Aorta (tissue), 5 donors: Measurements from ENCODE around the gene TSHR. TPM values are rescaled to one million over a fixed set of nuclear protein-coding genes. Genes with fewer than 3 reads are reported as not detected.
"Not testable (repeated sequence)": the region's sequence is repeated elsewhere in the genome, so short reads cannot be mapped to it uniquely, and the experiment has no call there.

Experiments
- ATAC-seq: fragments of 200-7000 bp; cut with Tn5 transposase; one replicate; pipeline ENCODE4 v1.9.1; 2022; ENCODE audit warnings: moderate library complexity; ENCODE audit not compliant: low FRiP score
- DNase-seq, 2 donors: peaks; one replicate each; pipeline ENCODE4 v3.0.0-alpha.2; 2020
- H3K27ac ChIP-seq, 2 donors: one replicate each; pipeline ENCODE4 v1.5.1; 2013; ENCODE audit warnings: low read length in 2 of 2, mild to moderate bottlenecking in 2 of 2, moderate library complexity in 2 of 2, control low read depth in 1 of 2, inconsistent platforms in 1 of 2, low read depth in 1 of 2
- H3K27me3 ChIP-seq, 2 donors: one replicate each; pipeline ENCODE4 v1.6.1; 2013; ENCODE audit warnings: control low read depth in 1 of 2, low read length in 1 of 2, mild to moderate bottlenecking in 1 of 2, moderate library complexity in 1 of 2; ENCODE audit not compliant: insufficient read depth in 2 of 2, control insufficient read depth in 1 of 2
- H3K36me3 ChIP-seq, 2 donors: one replicate each; pipeline ENCODE4 v1.6.1; 2013; ENCODE audit warnings: control low read depth in 1 of 2, low read length in 1 of 2, mild to moderate bottlenecking in 1 of 2; ENCODE audit not compliant: insufficient read depth in 2 of 2, control insufficient read depth in 1 of 2
- H3K4me1 ChIP-seq, 2 donors: one replicate each; pipeline ENCODE4 v1.6.1; 2013; ENCODE audit warnings: low read length in 2 of 2, control low read depth in 1 of 2, mild to moderate bottlenecking in 1 of 2, moderate library complexity in 1 of 2; ENCODE audit not compliant: insufficient read depth in 2 of 2, control insufficient read depth in 1 of 2
- H3K4me3 ChIP-seq, 2 donors: one replicate each; pipeline ENCODE4 v1.5.1; 2013; ENCODE audit warnings: low read length in 2 of 2, control low read depth in 1 of 2, mild to moderate bottlenecking in 1 of 2
- H3K9me3 ChIP-seq: one replicate; pipeline ENCODE4 v1.6.1; 2013; ENCODE audit warnings: mild to moderate bottlenecking, low read length; ENCODE audit not compliant: control insufficient read depth
- WGBS, 2 donors: extraction: QIAGEN DNeasy Blood & Tissue Kit; methylation state at CpG; one replicate each; pipeline ENCODE4 v1.1.7; 2013; 5-methylcytosine and 5-hydroxymethylcytosine counted together
- intact Hi-C, 2 donors: fragments of 100-400 bp; cut with DNase I; formaldehyde crosslinking; loops; one replicate each; pipeline versions ENCODE4 v1.14.2 to v1.15.0; 2022
- long read RNA-seq, 2 donors: library from polyadenylated mRNA; unstranded; transcript quantifications; one replicate each; pipeline ENCODE4 v2.0.0, GENCODE V29; 2020 to 2021
- polyA plus RNA-seq, 2 donors: library from polyadenylated mRNA; stranded (reverse); fragments of 200-250 nt; gene quantifications; one replicate each; pipeline ENCODE4 v1.2.3, GENCODE V29; 2013
- total RNA-seq, 2 donors: library from RNA; stranded (reverse); fragmentation: NEBNext Ultra II Directional; extraction: Animal tissue kit (Norgen Biotek cat#: 25700); gene quantifications; one replicate each; pipeline ENCODE4 v1.2.1, GENCODE V29; 2021
- donor health status: healthy with polysubstance abuse.
- donor health status: Bipolar disorder and iron deficiency.
- donor health status: DM: no; HTN: no; CAD: no.
- donor health status: DM: no; HTN: no; CAD: no.
- donor health status: DM: yes; HTN: yes; CAD: no.

The TSHR gene
- under 1 TPM; 0.29 to 0.30 TPM for total RNA-seq
- under 1 TPM in 1 of 2 donors, not detected in 1; 0.13 TPM for polyA plus RNA-seq
- long read RNA-seq, donor 1: 0 reads
- long read RNA-seq, donor 2, partial matches to known transcripts: 0 of 3 reads
- long read RNA-seq, donor 2, other reads (novel, unspliced or antisense): 3 of 3 reads

DNA sequence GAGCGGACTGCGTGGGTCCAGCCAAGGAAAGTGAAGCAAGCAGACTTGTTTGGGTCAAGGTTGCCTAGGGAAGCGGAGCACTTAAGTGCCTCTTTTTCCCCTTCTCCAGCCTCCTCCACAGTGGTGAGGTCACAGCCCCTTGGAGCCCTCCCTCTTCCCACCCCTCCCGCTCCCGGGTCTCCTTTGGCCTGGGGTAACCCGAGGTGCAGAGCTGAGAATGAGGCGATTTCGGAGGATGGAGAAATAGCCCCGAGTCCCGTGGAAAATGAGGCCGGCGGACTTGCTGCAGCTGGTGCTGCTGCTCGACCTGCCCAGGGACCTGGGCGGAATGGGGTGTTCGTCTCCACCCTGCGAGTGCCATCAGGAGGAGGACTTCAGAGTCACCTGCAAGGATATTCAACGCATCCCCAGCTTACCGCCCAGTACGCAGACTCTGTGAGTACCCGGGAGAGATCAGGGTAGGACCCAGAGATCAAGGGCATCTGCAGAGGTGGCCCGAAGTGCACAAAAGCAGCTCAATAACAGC, at the start of gene TSHR:
Gene TSHR, plus strand, starts transcription at position 206 of the 526 bp plus-strand sequence. Its CDS starts 60 bp downstream, at position 266.
- DNase-seq (no peak), ATAC-seq (peak; percentile 63)
- H3K27me3 ChIP-seq: peaks cover 0 to 2% of the 10 kb centered on the region in 2 donors
- no peaks in the 10 kb centered on the region for H3K9me3 ChIP-seq
- no peak within 1 kb of the TSS for H3K27ac ChIP-seq
- peak within 1 kb of the TSS; percentile 12 to 21 for H3K4me3 ChIP-seq
- intact Hi-C loops: loop anchor here (1.0 to 2.0 kb wide), 2 partner anchors 31 to 32 kb away; no protein-coding TSS in a partner anchor
- WGBS, 2 donors: 23 to 24% methylated on average over 21 of the region's 21 CpGs
- no peaks in the 10 kb centered on the region for H3K4me1 ChIP-seq
- H3K36me3 ChIP-seq: no peaks in the 10 kb centered on the region

GRCh38 chr14:80906336-80906735, 49.1 kb upstream of the TSHR start:
- no peaks in the 10 kb centered on the region for H3K4me1 ChIP-seq
- DNase-seq: no peak
- intact Hi-C loops: no loop called here
- no peak overlapping the region for H3K27ac ChIP-seq
- no peaks in the 10 kb centered on the region for H3K9me3 ChIP-seq
- 0 to 50% methylated on average over 1 of the region's 1 CpG for WGBS, 2 donors
- no peaks in the 10 kb centered on the region for H3K27me3 ChIP-seq
- H3K36me3 ChIP-seq: no peaks in the 10 kb centered on the region
- no peak overlapping the region for H3K4me3 ChIP-seq
- ATAC-seq: no peak

DNA sequence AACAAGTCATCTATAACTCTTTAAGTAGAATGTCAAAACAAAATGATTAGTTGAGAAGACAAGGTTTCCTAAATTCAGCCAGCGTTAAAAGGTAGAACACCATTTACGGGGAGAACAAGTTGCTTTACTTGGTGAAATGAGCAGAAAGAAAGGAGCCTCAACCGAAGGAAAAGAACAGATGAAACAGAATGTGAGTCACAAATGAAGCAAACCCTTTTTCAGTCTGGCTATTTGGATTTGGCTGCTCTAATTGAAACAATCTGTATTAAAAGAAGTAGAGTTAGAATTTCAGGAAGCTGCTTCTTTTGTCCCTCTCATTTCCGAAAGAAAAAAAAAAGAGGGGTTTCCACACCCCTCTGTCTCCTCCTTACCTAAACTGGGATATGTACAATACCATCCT, 48.5 kb upstream of the TSHR start:
- WGBS, 2 donors: 87 to 93% methylated on average over 4 of the region's 4 CpGs

DNA sequence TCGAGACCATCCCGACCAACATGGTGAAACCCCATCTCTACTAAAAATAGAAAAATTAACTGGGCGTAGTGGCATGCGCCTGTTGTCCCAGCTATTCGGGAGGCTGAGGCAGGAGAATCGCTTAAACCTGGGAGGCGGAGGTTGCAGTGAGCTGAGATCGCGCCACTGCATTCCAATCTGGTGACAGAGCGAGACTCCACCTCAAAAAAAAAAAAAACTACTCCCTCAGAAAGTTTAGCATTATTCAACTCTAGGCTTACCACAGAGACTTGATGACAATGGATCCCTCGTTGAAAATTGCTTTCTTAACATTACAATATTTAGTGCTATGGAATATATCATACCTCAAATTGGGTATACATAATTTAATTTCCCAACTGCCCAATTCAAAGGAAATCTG, 43.4 kb upstream of the TSHR start:
- H3K27me3 ChIP-seq, H3K4me3 ChIP-seq, H3K27ac ChIP-seq, intact Hi-C loops, H3K36me3 ChIP-seq, ATAC-seq, H3K9me3 ChIP-seq, H3K4me1 ChIP-seq, DNase-seq: not testable (repeated sequence)
- WGBS, 2 donors: 94 to 95% methylated on average over 11 of the region's 11 CpGs

More for the DNA sequence above, 48.5 kb upstream of the TSHR start:
- ATAC-seq (no peak), DNase-seq (no peak)
- Histone ChIP-seq H3K27ac (no peak overlapping the region), H3K4me1 (no peaks in the 10 kb centered on the region), H3K27me3 (no peaks in the 10 kb centered on the region), H3K4me3 (no peak overlapping the region), H3K36me3 (no peaks in the 10 kb centered on the region), H3K9me3 (no peaks in the 10 kb centered on the region)
- intact Hi-C loops: no loop called here

GRCh38 chr14:80919622-80920021, 35.8 kb upstream of the TSHR start:
- H3K36me3 ChIP-seq: no peaks in the 10 kb centered on the region
- H3K9me3 ChIP-seq: no peaks in the 10 kb centered on the region
- DNase-seq: no peak
- H3K27ac ChIP-seq: no peak overlapping the region
- intact Hi-C loops: no loop called here
- no peaks in the 10 kb centered on the region for H3K27me3 ChIP-seq
- no peak for ATAC-seq
- H3K4me3 ChIP-seq: no peak overlapping the region
- WGBS, 2 donors: 87 to 88% methylated on average over 3 of the region's 3 CpGs
- H3K4me1 ChIP-seq: no peaks in the 10 kb centered on the region

DNA sequence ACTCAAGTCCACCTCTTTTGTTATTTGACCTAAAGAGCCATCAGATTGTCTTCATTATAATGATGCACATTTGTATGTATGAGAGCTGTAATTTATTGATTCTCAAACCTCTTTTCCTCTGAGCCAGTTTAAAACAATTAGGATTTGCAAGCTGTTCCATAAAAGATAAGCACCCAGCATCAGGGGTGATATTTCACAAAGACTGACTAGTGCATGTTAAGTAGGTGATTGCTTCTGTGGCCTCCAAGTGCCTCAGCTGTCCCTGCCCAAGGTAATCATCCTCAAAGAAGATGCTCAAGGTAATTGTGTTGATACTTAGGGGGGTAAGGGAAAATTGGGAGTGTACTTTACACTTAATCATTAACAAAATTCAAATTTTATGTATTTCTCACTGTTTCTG, 32.1 kb upstream of the TSHR start:
- H3K4me1 ChIP-seq: no peaks in the 10 kb centered on the region
- ATAC-seq (no peak), DNase-seq (no peak)
- H3K27ac ChIP-seq: no peak overlapping the region
- no peaks in the 10 kb centered on the region for H3K27me3 ChIP-seq
- no peaks in the 10 kb centered on the region for H3K36me3 ChIP-seq
- intact Hi-C loops: no loop called here
- no peak overlapping the region for H3K4me3 ChIP-seq
- H3K9me3 ChIP-seq: no peaks in the 10 kb centered on the region

DNA sequence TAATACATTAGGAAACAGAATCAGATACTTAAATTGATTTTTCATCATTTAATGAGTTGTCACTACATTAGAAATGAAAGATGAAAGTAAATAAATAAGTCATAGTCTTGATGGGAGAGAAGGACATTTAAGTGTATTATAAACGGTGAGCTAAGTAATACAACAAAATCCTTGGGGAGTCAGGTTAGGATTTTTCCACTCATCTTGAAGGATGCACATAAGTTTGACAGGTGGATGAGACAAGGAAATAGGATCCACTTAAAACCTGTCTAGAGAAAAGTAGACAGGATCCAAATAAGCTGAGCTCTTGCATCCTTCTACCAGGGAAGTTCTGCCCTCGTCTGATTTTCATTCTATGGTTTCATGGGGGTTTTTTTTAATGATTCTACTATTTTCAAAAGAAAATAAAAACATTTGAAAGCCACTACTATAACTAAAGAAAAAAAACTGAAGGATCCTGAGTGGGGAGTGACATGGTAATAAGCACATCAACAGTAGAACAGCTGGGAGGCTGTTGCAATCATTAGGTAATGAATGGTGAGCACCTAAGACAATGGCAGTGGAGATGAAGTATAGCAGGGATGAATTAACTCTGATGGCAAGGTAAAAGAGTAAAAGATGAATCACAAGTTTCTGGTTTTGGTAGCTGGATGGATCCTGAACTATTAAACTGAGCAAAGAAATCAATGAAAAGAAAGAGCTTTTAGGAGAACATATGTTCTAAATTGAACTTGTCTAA, 30.9 kb upstream of the TSHR start:
- Histone ChIP-seq H3K4me1 (no peaks in the 10 kb centered on the region), H3K36me3 (no peaks in the 10 kb centered on the region), H3K9me3 (no peaks in the 10 kb centered on the region), H3K27ac (no peak overlapping the region), H3K27me3 (no peaks in the 10 kb centered on the region), H3K4me3 (no peak overlapping the region)
- intact Hi-C loops: no loop called here
- DNase-seq (no peak), ATAC-seq (no peak)
- 85% methylated on average over 2 of the region's 2 CpGs for WGBS, 2 donors

DNA sequence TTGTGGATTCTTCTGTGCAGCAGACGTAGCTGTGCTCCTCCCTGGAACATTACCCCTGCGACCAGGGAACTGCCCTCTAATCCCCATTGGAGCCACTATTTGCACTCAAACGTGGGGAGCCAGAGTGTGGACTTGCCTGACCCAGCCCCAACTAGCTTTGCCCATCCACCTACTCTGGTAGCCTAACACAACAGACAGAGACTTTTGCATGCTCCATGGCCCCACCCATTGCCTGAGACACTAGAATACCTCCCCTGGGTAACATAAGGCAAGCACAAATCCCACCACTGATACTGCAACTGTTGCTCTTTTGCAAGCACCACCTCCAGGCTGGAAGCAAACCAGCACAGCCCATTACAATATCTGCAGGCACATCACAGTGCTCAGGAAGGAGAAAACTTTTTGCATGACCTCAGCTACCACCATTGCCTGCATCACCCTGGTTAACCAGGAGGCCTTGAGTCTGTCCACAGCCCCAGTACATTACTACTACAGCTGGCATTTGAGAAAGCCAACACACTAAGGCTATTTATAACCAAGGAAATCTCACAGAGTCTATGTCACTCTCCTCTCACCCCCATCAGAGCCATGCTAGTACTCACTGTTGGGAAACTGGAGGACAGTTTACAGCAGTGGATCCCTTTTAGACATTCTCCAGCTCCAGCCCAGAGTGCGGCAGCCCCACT, 28.9 kb upstream of the TSHR start:
- ATAC-seq: no peak
- intact Hi-C loops: no loop called here

More for the DNA sequence above, 28.9 kb upstream of the TSHR start:
- Histone ChIP-seq H3K4me3 (no peak overlapping the region), H3K36me3 (no peaks in the 10 kb centered on the region), H3K9me3 (no peaks in the 10 kb centered on the region), H3K27ac (no peak overlapping the region), H3K27me3 (no peaks in the 10 kb centered on the region), H3K4me1 (no peaks in the 10 kb centered on the region)
- 92% methylated on average over 4 of the region's 4 CpGs for WGBS, 2 donors
- DNase-seq: no peak
